Activated CD4-positive, alpha-beta T cell treated with anti-CD3 and anti-CD28 coated beads, Interleukin-2, Interleukin-4, amounts not matched to agents 100 ng/mL and 50 ng/mL, durations not matched to agents 16 hours and 8 hours (primary cell): Measurements from ENCODE around the gene ABHD17A.
A peak's percentile ranks its signal among the peaks of the same experiment; 100 is the strongest.
"Not testable (repeated sequence)": the region's sequence is repeated elsewhere in the genome, so short reads cannot be mapped to it uniquely, and the experiment has no call there.

Source experiments
- DNase-seq: peaks from one replicate; pipeline ENCODE4 v3.0.0-alpha.2; 2020; ENCODE audit warnings: low spot score

Gene ABHD17A

DNA sequence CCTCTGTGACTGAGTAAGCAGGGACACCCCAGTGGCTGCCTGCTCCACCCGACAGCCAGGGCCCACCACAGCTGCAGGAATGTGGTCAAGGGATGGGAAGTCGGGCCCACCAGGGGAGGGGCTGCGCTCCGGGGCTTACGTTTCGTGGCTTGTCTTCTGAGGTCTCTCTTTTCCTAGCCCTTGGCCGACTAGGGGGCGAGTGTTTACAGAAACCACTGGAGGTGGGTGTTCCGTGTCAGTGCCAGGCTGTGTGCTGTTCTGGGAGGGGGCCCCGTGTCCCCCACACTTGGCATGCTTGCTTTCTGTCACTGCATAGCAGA lies 24.4 kb upstream of the ABHD17A start:
- no peak for DNase-seq

DNA sequence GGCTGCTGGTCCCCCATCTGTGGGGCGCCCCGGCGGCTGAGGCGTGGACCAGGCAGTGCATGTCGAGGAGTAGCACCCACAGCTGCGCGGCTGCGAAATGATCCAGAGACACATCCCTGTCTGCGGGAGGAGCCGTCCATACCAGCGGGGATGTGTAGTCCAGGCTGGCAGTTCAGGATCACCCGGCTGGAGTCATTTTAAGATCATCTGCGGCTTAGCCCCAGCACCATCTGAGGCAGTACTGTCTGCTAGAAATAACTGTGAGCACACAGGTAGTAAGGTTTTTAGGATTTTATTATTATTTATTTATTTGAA lies 23.0 kb upstream of the ABHD17A start:
- no peak for DNase-seq

DNA sequence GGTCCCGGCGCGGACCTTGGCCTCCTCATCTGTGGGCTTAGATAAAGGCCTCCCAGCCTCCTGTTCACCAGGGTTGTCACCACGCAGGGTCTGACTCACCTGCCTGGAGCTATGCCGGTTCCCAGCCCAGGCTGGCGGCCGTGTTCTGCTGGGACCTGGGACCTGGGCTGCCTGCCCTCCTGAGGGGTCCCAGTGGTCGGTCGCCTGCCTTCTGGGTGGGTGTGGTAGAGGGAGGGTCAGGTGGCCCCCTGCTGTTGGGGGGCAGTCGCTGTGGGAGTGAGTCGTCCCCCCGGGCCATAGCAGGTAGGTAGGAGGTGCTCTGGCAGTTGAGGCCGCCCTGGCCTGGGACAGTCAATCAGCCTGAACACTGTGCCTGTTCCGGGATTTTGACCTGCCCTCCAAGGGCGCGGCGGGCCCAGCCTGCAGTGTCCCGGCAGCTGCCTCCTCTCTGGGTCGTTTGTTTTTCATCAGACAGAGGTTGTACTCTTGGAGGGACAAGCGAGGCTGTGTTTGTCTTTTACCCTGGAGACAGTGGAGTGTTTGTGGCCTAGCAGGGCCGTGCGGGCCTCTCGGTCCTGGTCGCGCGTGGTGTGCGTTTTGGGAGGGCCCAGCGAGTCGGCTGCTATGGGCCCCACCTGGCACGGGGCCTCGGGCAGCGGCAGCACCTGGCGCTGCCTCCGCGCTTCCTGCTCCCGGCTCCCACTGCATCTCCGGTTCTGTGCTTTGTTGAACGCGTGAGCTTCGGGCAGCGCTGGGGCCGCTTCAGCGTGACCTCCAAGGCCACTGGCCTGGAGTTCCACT lies 22.5 kb upstream of the ABHD17A start:
- no peak for DNase-seq

DNA sequence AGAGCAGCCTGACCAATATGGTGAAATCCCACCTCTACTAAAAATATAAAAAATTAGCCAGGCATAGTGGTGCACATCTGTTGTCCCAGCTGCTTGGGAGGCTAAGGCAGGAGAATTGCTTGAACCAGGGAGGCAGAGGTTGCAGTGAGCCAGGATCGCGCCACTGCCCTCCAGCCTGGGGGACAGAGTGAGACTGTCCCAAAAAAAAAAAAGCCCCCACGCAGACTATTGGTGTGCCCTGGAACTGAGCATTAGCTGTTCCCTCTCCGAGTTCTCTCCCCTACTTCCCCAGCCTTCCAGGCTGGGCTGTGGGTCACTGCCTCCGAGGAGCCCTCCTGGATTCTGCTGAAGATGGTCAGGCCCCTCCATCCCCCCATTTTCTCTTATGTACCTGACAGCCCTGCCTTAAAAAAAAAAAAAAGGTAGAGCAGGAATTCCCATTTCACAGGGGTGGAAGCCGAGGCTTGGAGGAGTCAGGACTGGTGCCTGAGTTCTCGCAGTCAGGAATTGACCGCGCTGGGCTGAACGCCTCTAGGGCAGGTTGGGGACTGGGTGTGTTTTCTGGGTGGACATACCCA lies 21.8 kb upstream of the ABHD17A start:
- no peak for DNase-seq

DNA sequence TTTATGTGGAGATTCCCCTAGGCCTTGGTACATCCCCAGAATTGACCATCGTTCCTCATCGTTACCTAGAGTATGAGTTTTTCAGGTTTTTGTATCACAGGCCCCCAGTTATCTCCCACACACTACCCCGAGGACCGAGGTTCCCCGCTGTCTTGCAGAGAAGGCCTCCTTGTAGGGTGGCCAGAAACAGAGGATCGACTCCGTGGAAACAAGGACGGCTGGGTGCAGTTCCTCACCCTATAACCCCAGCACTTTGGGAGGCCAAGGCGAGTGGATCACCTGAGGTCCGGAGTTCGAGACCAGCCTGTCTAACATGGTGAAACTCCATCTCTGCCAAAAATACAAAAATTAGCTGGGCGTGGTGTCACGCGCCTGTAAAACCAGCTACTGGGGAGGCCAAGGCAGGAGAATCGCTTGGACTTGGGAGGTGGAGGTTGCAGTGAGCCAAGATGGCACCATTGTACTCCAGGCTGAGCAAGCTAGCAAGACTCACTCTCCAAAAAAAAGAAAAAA lies 20.6 kb upstream of the ABHD17A start:
- DNase-seq = no peak

DNA sequence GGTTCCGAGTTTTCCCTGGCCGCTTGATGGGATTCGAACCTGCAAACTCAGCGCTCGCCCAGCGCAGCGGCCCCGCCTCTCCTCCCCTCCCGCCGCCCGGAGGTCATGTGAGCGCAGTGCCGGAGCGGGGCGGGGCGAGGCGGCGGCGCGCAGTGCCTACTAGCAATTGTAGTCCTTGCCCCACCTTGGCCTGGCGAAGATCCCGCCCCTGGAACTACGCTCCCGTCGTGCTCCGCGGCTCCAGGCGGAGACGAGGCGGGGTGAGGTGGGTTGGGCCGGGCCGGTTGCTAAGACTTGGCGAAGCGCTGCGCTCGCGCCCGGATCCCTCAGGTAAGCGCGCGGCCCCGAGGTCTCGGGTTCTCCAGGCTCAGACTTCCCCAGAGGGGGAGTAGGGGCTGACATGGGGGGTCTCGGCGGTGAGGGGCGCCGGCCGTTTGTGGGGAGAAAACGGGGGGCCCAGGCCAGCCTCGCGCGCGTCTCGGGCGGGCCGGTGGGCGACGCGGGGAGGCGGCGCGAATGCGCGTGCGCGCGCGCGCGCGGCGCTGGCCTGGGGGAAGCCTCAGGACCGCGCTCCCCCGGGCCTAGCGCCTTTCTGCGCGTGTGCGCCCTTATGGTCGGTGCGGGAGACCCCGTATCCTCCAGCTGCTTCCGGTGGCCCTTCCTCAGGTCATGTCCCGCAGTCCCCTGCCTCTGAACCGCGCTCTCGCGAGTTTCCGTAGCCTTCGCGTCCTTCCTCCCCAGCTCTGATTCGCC lies 20.0 kb upstream of the ABHD17A start, which contains the start of the genes ADAT3 and SCAMP4:
Gene ADAT3, plus strand, starts transcription at position 290 of the 753 bp plus-strand sequence. CDS start 6,649 bp downstream, outside the sequence.
Gene SCAMP4, plus strand, starts transcription at position 290 of the 753 bp plus-strand sequence. CDS start 9,621 bp downstream, outside the sequence.
- peak; percentile 99 for DNase-seq

DNA sequence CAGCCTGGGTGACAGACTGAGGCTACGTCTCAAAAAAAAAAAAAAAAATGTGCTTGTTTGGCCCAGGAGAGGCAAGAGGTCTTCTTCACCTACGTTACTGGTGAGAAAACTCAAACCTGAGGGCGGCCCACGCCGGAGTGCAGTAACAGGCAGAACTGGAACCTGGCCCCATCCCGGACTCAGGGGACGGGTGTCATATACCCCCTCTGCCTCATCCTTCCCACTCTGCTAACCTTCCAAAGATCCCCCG lies 19.5 kb upstream of the ABHD17A start:
- DNase-seq = no peak

DNA sequence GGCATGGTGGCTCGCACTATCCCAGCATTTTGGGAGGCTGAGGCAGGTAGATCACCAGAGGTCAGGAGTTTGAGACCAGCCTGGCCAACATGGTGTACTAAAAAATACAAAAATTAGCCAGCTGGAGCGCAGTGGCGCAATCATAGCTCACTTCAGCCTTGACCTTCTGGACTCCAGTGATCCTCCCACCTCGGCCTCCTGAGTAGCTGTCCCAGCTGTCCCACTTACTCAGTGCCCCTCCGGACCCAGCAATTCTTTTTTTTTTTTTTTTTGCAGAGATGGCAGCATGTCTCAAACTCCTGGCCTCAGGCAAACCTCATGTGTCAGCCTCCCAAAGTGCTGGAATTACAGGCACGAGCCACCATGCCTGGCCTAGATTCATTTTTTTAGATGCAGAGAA lies 17.6 kb upstream of the ABHD17A start:
- no peak for DNase-seq

DNA sequence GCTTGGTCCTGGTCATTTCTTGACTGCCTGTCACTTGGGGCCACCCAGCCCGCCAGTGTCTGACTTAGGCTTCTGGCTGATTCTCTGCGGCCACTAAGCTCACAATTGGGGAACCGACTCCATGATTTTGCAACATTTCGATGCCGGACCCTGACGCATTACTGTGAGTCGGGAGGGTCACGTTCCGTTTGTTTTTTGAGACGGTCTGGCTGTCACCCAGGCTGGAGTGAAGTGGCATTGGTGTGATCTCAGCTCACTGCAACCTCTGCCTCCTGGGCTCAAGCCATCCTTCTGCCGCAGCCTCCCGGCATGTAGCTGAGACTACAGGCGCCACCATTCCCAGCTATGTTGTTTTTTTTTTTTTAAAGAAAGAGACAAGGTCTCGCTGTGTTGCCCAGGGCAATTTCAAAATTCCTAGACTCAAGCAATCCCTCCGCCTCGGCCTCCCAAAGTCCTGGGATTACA lies 16.7 kb upstream of the ABHD17A start:
- no peak for DNase-seq

DNA sequence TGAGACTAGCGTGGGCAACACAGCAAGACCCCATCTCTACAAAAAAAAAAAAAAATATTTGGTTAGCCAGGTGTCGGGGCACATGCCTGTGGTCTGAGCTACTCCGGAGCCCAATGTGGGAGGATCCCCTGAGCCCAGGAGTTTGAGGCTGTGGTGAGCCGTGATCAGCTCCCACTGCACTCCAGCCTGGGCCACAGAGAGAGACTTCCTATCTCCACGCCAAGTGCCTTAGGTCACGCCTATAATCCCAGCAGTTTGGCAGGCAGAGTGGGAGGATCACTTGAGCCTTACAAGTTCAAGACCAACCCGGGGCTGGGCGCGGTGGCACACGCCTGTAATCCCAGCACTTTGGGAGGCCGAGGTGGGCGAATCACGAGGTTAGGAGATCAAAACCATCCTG lies 11.2 kb upstream of the ABHD17A start:
- DNase-seq = no peak

DNA sequence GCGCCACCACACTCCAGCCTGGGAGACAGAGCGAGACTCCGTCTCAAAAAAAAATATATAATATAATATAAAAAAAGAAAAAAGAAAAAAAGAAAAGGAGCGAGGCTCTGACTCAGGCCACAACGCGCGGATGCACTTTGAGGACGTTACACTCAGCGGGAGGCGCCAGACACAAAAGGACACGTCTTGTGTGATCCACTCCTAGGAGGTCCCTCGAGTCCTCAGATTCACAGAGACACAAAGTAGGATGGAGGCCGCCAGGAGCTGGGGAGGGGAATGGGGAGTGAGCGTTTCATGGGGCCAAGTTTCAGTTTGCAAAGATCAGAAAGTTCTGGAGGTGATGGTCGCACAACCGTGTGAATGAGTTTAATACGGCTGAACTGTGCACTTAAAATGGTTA lies 8.5 kb upstream of the ABHD17A start:
- DNase-seq = no peak

DNA sequence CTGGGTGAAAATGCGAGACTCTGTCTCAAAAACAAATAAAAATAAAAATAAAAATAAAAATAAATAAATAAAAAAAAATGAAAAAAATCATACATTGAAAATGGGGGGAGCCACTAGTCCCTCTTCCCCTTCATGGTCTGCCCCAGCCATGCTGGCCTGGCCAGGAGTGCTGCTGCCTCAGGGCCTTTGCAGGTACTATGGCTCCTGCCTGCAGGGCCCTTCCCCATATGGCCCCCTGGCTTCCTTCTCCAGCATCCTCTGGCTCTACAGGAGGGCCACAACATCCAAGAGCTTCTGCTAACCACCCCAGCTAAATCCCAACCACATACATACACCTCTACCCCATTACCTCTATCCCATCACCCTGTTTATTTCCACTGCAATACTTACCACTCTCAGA lies 4.6 kb upstream of the ABHD17A start:
- no peak for DNase-seq

DNA sequence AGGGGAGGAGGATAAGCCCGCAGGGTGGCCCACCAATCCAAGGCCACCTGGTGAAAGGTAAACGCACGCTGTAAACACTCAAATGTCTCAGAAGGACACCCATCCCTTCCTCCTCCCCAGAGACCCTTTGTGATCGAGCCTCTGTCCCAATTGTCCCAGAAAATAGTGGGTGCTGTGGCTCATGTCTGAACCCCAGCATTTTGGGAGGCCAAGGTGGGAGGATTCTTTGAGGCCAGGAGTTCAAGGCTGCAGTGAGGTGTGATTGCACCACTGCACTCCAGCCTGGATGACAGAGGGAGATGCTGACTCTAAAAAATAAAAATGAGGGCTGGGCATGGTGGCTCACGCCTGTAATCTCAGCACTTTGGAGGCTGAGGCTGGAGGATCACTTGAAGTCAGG lies 3.1 kb upstream of the ABHD17A start:
- DNase-seq = no peak

DNA sequence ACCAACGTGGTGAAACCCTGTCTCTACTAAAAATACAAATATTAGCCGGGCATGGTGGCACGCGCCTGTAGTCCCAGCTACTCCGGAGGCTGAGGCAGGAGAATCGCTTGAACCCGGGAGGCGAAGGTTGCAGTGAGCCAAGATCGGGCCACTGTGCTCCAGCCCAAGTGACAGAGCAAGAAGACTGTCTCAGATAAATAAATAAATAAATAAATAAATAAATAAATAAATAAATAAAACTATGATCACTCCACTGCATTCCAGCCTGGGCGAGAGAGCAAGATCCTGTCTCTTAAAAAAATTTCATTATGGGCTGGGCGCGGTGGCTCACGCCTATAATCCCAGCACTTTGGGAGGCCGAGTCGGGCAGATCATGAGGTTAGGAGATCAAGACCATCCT lies 1.1 kb upstream of the ABHD17A start:
- not testable (repeated sequence) for DNase-seq

DNA sequence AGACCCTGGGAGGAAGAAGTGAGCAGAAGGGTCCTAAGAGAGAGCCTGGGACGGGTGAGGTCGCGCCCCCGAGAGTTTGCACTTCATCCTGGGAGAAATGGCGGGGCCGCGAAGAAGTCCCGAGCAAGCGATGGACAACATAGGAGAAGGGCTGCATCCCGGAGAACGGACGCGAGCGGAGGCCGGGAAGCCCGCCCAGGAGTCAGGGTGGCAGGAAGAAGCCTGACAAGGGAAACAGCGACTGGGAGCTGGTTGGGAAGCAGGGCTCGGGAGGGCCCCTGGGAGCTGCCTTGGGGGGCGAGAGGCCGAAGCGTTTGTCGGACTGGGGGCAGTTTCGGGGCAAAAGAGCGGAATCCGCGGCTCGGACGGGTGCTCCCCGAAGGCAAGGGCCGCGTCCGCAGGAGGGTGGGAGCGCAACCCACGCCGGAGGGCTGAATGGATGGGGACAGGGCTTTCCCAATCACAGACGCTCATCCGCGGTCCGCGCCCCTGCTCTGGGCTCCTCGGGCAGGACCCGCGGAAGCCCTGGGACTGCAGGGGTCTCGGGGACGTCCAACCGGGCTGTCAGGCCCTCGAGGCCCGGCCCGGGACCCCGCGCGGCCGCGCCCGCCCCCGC lies 469 bp downstream of the ABHD17A start:
- no peak for DNase-seq

DNA sequence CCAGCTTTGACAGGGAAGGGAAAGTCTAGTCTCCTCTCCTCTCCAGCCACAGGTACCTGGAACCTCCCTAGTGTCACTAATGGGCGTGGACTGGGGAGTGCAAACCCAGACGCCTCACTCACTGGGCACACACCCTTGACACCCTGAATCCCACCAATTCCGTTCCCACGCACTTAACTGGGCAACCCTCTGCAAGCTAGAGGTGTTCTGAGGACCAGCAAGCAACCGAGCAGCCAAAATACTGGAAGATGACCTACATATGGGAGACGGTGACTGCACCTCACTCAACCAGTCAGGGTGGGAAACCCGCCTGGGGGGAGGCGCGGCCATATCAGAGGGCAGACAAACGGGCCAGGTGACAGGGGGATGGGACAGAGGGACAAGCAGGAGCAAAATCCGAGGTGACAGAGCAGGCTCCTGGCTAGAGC lies 991 bp downstream of the ABHD17A start:
- no peak for DNase-seq

DNA sequence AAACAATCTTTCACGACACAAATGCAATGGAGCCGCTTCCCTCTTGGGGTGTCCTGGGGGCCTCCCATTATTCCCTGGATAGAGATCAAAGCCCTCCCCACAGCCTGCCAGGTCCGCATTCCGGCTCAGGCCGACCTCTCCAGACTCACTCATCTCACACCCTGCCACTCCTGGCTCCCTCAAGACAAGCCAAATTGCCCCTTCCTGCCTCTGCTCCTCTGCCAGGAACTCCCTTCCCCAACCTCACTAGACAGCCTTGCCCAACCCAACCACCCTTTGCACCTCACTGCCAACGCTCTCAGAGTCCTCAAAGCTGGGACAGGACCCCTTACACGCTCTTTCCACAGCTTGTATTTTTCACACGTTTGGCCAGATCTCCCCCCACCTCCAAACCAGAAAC lies 1.5 kb downstream of the ABHD17A start:
- no peak for DNase-seq

DNA sequence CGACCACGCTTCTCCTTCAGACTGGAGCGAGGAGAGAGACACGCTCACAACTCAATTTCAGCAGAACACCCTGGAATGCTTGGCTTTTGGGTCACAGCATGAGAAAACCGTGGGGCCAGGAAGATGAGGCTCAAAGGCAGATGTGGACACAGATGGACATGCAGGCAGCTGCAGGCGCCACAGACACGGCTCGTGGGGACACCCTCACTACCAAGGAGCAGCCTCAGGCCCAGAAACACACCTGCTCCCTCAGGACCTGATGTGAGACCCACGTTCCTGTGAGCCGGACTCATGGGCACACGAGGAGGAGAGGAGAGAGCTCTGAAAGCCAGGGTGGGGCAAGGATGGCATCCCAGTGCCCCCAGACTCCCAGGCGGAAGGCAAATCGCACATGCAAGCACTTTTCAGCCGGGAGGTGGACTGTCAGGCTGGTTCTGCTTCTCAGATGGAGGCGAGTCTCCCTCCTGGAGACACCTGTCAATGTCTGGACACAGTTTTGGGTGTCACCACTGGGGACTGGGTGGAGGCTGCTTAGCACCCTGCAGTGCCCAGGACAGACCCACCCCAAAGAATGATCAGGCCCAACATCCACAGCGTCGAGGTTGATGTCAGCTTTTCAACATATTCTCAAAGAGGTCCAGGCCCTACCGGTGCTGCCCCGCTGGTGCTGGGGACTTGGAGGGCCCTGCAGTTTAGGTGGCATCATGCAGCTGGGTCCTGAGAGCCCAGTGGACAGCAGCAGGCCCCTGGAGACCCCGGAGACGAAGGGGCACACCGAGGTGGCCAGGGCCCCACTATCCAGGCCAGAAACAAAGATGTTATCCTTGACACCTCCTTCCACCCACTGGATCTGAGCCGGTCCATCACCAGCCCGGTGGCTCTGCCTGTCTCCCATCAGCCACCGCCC lies 2.3 kb downstream of the ABHD17A start:
- DNase-seq = no peak

DNA sequence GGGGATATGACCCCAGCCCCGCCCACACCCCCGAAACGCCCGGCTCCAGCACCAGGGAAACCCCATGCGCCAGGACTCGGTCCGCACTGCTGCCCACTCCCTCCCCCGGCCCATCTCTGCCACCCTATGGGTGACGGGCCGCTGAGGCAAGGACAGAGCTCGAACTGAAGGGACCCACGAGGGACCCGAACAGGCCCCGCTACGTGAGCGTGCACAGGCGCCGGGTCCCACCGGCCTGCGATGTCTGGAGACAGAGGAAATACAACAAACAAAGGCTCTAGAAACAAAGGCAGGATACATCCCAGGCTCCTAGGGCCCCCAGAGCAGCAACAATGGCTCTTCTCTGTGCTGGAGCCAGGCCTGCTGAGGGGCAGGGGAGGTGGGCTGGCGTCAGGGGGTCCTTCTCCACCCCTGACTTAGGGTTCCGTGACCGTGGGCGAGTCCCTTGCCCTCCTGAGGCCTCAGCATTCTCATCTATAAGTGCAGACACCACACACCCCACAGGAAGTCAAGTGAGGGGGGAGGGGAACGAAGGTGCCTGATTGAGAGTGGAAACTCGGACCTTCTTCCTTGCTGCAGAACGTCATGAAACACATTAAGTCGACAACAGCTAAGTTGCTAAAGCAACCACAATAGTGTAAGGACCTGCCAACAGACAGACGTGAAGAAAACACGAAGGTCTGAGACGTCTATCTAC lies 3.1 kb downstream of the ABHD17A start:
- DNase-seq = peak; percentile 85

DNA sequence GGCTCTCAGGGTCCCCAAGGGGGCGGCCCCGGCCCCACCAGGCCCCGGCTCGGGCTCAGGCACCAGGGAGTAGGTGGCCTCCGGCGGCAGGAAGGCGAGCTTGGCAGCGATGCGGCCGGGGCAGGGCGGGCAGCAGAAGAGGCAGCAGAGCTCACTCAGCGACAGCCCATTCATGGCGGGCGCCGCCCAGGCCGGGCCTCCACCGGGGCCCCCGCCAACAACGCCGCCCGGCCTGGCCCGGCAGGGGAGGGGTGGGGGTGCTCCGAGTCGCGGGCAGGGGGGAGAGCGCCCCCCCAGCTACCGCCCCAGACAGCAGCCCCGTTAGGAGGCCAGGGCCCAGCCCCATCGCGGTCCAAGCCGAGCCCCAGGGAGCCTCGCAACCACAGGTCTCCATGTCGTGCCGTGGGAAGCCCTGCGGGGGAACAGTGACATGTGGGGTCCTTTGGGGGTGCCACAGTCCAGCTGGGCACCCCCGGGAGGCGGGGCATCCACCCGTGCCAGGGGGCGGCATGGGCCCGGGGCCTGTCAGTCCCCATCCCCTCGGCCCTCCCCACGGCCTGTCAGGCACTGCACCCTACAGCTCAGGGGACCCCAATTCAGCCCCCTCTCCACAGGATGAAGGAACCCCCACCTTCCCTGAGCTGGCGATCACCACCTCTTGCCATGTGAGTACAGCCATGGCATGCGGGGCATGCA lies 3.8 kb downstream of the ABHD17A start:
- DNase-seq = not testable (repeated sequence)
